Adipocyte (in vitro differentiated cells): ENCODE data around the gene TBC1D14.

ENCODE experiments used
- DNase-seq: peaks from one replicate; pipeline ENCODE4 v3.0.0-alpha.2; 2015; ENCODE audit warnings: low read depth
- H3K27me3 ChIP-seq: replicated peaks from 2 replicates; pipeline ENCODE4 v1.7.0; 2013; ENCODE audit warnings: mild to moderate bottlenecking, low read length, moderate library complexity; ENCODE audit not compliant: control insufficient read depth, insufficient read depth
- H3K36me3 ChIP-seq: 2 replicates; pipeline ENCODE4 v1.7.0; 2013; ENCODE audit warnings: low read length, mild to moderate bottlenecking, moderate library complexity; ENCODE audit not compliant: control insufficient read depth, insufficient read depth, severe bottlenecking
- H3K4me1 ChIP-seq: 2 replicates; pipeline ENCODE4 v1.7.0; 2013; ENCODE audit warnings: mild to moderate bottlenecking, low read length, moderate library complexity; ENCODE audit not compliant: control insufficient read depth, insufficient read depth
- H3K4me3 ChIP-seq: 2 replicates; pipeline ENCODE4 v1.7.0; 2013; ENCODE audit warnings: mild to moderate bottlenecking, low read length, moderate library complexity
- H3K9ac ChIP-seq: 2 replicates; pipeline ENCODE4 v1.7.0; 2013; ENCODE audit warnings: mild to moderate bottlenecking, low read length, moderate library complexity
- H3K9me3 ChIP-seq: 2 replicates; pipeline ENCODE4 v1.7.0; 2013; ENCODE audit warnings: mild to moderate bottlenecking, low read length, moderate library complexity; ENCODE audit not compliant: control insufficient read depth

Gene TBC1D14

DNA sequence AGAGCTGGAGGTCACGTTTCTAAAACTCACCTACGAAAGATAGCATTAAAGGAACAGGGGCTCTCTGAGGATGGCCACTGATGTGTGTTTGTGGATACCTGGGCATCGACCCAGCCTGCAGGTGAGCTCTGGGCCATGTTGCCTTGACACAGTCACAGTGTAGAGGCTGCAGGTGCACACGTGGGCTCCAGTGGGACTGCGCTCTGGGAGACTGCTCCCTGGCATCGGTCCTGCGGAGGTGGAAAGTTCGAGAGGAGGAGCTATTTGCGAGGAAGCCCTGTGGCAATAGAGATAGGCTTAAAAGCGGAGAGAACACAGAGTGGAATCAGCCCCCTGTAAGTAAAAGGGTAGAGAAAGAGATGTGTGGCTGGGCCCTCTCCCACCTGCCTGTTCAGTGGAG lies 121.2 kb downstream of the TBC1D14 start:
- H3K9me3 ChIP-seq, result no peaks in the 10 kb centered on the region
- H3K36me3 ChIP-seq, result peaks cover 41% of the 10 kb centered on the region
- no peak overlapping the region for H3K4me3 ChIP-seq
- H3K4me1 ChIP-seq, result peaks cover 10% of the 10 kb centered on the region
- H3K9ac ChIP-seq, result no peak overlapping the region
- no peaks in the 10 kb centered on the region for H3K27me3 ChIP-seq
- no peak for DNase-seq

GRCh38 chr4:7031558-7032449 lies 122.2 kb downstream of the TBC1D14 start:
- H3K4me3 ChIP-seq, result no peak overlapping the region
- H3K36me3 ChIP-seq, result peaks cover 35% of the 10 kb centered on the region

GRCh38 chr4:7032596-7032995 lies 123.0 kb downstream of the TBC1D14 start:
- no peak for DNase-seq
- Histone ChIP-seq H3K4me3 (no peak overlapping the region), H3K27me3 (no peaks in the 10 kb centered on the region), H3K9me3 (no peaks in the 10 kb centered on the region), H3K4me1 (peaks cover 15% of the 10 kb centered on the region), H3K36me3 (peaks cover 30% of the 10 kb centered on the region), H3K9ac (no peak overlapping the region)

More at GRCh38 chr4:7031558-7032449, 122.2 kb downstream of the TBC1D14 start:
- H3K9me3 ChIP-seq, result no peaks in the 10 kb centered on the region
- H3K4me1 ChIP-seq, result peaks cover 15% of the 10 kb centered on the region
- H3K9ac ChIP-seq, result no peak overlapping the region
- H3K27me3 ChIP-seq, result no peaks in the 10 kb centered on the region
- no peak for DNase-seq

DNA sequence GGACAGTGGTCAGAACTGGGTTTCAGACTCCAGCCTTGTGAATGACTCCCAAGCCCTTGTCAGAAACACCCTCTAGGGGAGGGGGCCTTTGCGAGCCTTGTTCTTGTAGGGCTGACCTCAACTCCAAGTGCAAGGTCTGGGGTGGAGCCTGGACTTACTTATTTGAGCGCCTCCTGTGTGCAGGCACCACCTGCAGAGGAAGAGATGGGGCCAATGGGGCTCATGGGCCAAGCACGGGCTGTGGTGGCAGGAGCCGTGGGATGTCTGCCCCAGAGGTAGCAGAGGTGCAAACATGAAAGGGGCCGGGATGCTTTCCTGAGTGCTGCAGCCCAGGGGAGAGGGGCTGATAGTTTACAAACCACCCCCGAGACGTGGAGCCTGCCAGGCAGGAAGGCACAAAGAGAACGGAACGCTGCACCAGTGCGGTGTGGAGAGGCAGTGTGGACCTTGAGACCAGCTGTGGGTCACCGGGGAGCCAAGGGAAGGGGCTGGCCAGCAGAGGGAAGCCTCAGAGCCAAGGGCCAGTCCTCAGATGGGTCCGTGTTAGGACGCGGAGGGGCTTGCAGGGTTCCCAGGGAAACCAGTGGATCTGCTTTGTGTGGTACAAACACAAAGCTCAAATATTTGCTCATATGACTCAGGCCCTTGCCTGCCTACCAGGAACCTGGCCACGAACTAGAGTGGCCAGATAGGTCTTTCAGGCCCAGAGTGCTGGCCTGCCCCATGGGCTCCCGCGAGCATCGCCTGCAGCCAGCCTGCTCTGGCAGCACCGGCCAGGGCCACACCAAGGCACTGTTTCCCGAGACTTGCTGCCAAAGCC lies 124.8 kb downstream of the TBC1D14 start:
- H3K4me3 ChIP-seq, result no peak overlapping the region
- no peak overlapping the region for H3K9ac ChIP-seq
- H3K4me1 ChIP-seq, result peaks cover 15% of the 10 kb centered on the region
- DNase-seq, result peak; percentile 25
- no peaks in the 10 kb centered on the region for H3K27me3 ChIP-seq
- no peaks in the 10 kb centered on the region for H3K9me3 ChIP-seq
- H3K36me3 ChIP-seq, result peaks cover 27% of the 10 kb centered on the region

- no peak overlapping the region for H3K4me3 ChIP-seq
- peaks cover 2% of the 10 kb centered on the region for H3K36me3 ChIP-seq
- H3K9ac ChIP-seq, result no peak overlapping the region
- H3K9me3 ChIP-seq, result no peaks in the 10 kb centered on the region
- DNase-seq, result no peak
- H3K27me3 ChIP-seq, result no peaks in the 10 kb centered on the region
- peaks cover 26% of the 10 kb centered on the region for H3K4me1 ChIP-seq
Observed at GRCh38 chr4:7037425-7037824, 127.8 kb downstream of the TBC1D14 start.

GRCh38 chr4:7040765-7041164 lies 131.1 kb downstream of the TBC1D14 start:
- Histone ChIP-seq H3K36me3 (no peaks in the 10 kb centered on the region), H3K27me3 (no peaks in the 10 kb centered on the region), H3K4me1 (peaks cover 28% of the 10 kb centered on the region), H3K4me3 (no peak overlapping the region), H3K9me3 (no peaks in the 10 kb centered on the region), H3K9ac (no peak overlapping the region)
- no peak for DNase-seq

DNA sequence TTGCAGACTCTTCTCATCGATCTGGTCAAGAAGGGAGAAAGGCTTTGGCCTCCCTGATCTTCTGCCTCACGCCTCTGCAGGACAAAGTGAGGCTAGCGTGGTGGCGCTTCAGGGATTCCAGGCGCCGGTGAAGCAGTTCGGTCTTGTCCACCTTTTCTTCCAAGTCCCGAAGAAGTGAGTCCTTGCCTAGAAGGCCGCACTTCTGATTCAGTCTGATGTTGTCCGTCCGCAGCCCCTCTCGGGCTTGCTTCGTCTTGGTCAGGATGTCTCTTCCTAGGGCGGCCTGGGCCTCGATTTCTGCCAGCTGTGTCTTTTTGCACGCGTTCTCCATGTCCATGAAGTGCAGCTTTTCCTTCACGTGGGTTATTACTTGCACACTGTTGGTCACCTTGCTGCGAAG lies 131.6 kb downstream of the TBC1D14 start:
- Histone ChIP-seq H3K27me3 (no peaks in the 10 kb centered on the region), H3K9me3 (no peaks in the 10 kb centered on the region), H3K4me1 (peaks cover 32% of the 10 kb centered on the region), H3K36me3 (no peaks in the 10 kb centered on the region), H3K9ac (peak overlapping the region; percentile 87), H3K4me3 (no peak overlapping the region)
- DNase-seq, result no peak

- H3K36me3 ChIP-seq, result no peaks in the 10 kb centered on the region
- H3K4me1 ChIP-seq, result peaks cover 34% of the 10 kb centered on the region
- H3K9ac ChIP-seq, result peak overlapping the region; percentile 87
- no peaks in the 10 kb centered on the region for H3K9me3 ChIP-seq
- no peaks in the 10 kb centered on the region for H3K27me3 ChIP-seq
- DNase-seq, result no peak
- H3K4me3 ChIP-seq, result peak overlapping the region; percentile 91
Observed at GRCh38 chr4:7041801-7042502, 132.3 kb downstream of the TBC1D14 start.

- peak overlapping the region; percentile 91 for H3K4me3 ChIP-seq
- no peaks in the 10 kb centered on the region for H3K9me3 ChIP-seq
- H3K27me3 ChIP-seq, result no peaks in the 10 kb centered on the region
- no peaks in the 10 kb centered on the region for H3K36me3 ChIP-seq
- peak overlapping the region; percentile 87 for H3K9ac ChIP-seq
- peak; percentile 99 for DNase-seq
- peaks cover 34% of the 10 kb centered on the region for H3K4me1 ChIP-seq
Observed at GRCh38 chr4:7042503-7043283, 133.1 kb downstream of the TBC1D14 start.

DNA sequence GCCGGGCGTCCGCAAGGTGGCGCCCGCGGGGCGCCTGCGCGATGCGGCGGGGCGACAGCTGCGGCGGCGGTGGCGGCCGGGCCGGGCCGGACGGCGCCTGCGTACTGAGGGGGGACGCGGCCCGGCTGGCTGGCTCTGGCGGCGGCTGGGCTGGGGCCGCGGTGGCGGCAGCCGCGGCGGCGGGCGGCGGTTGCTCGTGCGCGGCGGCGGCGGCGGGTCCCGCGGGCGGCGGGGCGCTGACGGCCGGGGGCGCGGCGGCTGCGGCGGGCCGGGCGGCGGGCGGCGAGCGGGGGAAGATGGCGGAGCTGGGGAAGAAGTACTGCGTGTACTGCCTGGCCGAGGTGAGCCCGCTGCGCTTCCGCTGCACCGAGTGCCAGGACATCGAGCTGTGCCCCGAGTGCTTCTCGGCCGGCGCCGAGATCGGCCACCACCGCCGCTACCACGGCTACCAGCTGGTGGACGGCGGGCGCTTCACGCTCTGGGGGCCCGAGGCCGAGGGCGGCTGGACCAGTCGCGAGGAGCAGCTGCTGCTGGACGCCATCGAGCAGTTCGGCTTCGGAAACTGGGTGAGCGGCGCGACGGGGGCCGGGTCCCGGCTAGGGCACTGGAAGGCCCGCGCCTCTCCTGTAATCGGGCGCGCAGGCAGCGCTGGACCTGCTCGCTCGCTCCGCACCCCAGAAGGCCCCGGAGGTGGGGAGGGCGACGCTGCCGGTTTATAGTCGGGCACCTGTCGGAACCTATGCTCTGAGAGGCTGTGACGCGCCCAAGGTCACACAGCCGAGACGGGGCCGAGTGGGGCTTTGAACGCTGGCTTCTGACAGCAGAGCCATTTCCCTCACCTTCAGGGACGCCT lies 133.9 kb downstream of the TBC1D14 start, which contains the start of gene TADA2B:
Gene TADA2B (plus strand): TSS at position 89 of the 853 bp plus-strand sequence. CDS start 208 bp downstream, at position 297.
- peak; percentile 65 for DNase-seq

More for the DNA sequence above, 133.9 kb downstream of the TBC1D14 start, which contains the start of gene TADA2B:
- Histone ChIP-seq H3K4me1 (peaks cover 34% of the 10 kb centered on the region), H3K4me3 (peak within 1 kb of the TSS; percentile 91), H3K36me3 (no peaks in the 10 kb centered on the region), H3K9ac (peak within 1 kb of the TSS; percentile 97), H3K9me3 (no peaks in the 10 kb centered on the region), H3K27me3 (no peaks in the 10 kb centered on the region)
